NCI-H2107 treated with DMSO at 0.1 percent for 48 hours (cell line): ENCODE results near the gene ANTXR1.

Source experiments
- DNase-seq: peaks from one replicate; lab custom pipeline; 2025; ENCODE audit not compliant: unreplicated experiment; lab: John Stamatoyannopoulos, UW

The ANTXR1 gene

DNA sequence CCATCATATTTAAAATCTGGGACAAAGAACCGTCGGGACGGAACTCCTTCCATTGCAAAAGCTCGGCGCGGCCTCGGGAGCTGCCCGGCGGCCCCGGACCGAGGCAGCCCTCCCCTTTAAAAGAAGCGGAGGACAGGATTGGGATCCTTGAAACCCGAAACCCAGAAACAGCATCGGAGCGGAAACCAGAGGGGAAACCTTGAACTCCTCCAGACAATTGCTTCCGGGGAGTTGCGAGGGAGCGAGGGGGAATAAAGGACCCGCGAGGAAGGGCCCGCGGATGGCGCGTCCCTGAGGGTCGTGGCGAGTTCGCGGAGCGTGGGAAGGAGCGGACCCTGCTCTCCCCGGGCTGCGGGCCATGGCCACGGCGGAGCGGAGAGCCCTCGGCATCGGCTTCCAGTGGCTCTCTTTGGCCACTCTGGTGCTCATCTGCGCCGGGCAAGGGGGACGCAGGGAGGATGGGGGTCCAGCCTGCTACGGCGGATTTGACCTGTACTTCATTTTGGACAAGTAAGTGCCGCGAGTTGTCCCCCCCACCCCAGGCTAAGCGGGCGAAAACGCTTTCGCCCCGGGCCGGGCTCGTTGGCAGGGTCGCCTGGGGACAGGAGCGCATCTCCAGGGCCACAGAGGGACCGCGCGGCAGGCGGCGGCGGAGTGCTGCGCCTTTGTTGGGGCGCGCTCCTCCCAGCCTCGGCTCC lies at the start of gene ANTXR1:
Gene ANTXR1 (plus strand): TSS at position 38 of the 698 bp plus-strand sequence. CDS start 321 bp downstream, at position 359.
- DNase-seq = peak; percentile 61

DNA sequence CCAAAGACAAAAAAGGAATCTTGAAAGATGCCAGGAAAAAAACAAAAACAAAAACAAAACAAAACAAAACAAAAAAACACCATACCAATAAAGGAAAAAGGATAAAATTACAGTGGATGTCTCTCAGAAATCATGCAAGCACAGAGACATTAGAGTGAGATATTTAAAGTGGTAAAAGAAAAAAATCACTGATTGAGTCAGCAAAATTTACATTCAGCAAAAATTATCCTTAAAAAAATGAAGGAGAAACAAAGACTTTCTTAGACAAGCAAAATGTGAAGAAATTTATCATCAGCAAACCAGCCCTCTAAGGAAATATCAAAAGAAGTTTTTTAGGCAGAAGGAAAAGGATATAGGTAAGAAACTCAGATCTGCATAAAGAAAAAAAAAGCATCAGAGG lies 48.7 kb upstream of the ANTXR1 start:
- DNase-seq = no peak

DNA sequence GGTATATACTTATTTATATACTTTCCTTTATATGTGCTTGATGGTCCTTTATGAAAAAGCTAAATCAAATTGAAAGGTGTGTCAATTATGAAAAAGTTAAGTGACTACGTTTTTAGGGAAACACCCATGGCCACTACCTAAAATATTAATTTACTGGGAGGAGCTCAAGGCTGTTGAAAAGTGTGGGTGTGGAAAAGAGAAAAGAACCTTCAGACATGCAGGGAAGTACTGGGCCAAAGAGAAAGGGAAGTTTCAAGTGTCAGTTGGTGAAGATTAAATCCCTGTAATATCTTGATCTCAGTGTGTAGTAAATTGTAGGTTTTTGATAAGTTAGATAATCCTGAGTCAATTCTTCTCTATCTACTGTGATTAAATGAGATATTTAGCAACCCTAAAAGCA lies 44.8 kb upstream of the ANTXR1 start:
- no peak for DNase-seq

DNA sequence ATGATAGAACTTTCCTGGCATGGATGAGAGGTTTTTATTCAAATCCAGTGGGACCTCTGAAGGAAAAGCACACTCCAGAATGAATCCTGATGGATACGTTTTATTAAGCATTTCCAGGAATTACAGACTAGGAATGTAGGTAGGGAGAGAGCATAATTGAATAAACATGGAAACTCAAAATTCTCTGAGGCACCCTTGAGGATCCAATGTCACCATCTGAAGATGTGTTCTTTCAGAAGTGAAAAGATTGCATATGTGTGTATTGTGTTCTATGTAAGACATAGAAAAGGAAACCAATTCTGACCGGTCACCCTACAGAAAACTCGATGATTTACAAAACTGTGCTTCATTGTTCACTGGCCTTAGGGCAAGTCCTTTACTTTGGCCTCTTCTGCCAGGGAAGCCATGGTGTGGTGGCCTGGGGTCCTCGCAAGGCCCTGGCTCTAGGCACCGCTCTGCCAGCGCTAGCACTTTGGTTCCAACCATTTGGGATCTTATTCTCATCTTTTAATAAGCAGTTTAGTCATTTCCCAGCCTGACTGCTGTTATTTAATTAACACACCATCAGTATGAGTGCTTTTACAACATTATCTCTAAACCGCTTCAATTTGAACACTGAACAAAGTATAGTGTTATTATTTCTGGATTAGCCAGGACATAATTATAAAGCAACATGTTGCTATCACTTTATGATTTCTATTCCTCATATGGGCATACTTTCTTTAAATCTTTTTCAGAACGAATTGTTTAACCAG lies 43.1 kb upstream of the ANTXR1 start:
- DNase-seq = no peak

DNA sequence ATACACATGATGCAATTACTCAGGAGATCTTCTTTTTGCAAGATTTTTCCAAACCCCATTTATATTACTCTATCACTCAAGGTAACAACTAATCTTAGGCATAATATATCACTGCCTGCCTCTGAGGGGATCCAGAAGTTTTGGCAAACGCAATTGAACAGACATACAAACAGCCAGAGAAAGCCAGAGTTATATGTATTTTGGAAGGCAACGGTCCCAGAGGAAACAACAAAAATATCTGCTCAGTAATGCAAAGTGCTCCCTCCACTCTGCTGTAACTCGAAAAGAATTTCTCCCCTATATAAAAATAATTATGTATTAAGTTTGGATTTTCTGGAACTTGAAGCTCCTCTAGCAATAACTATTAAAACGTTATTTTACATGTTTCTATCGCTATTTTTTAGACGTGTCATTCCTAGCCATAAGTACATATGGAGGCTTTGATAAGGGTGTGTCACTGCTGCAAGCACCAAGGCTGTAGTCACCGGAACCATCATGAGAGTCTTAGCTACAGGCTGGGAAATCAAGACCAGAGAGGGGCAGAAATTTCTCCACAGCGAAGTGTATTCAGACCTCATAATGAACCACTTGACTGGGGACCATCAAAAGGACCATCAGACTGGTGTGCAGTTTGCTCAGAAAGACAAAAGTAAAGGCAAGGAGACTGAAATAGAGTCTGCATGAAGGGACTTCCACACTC lies 42.3 kb upstream of the ANTXR1 start:
- DNase-seq = no peak

DNA sequence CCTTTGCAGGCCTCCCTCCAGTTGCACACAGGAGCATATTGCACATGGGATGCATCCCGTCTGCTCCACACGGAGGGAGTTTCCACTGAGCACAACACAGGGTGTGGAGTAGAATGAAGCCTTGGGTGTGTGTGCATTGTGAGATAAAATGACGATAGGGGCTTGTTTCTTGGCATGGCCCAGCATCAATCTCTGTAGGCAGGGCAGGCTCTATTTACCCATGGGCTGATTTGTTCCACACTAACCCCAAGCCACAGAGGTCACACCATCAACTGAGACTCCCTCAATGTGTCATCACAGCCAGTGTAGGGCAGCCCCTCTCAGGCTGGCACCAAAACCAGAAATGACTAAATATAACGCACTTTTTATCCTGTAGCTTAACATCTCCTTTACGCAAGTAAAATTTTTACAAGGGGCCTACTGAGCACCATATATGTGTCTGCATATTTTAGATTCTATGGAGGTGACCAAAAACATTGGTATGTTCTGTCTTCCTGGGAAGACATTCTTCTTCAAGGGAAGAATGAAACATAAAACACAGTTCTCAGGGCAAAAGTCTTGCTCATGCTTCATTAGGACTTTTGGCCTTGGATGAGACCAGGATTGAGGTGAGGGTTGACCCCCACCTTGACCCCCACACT lies 41.3 kb upstream of the ANTXR1 start:
- DNase-seq = no peak

DNA sequence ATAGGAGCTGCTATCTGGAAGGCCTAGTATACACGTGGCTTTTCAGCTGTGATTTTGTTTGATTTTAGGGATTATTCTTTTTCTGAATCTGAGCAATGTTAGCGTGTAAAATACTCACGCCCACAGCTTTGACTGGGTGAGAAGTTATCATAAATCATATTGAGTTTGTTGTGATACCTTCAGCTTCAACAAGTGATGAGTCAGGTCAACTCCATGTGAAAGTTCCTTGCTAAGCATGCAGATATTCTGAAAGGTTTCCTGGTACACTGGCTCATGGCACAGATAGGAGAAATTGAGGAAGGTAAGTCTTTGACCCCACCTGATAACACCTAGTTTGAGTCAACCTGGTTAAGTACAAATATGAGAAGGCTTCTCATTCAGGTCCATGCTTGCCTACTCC lies 38.7 kb upstream of the ANTXR1 start, which contains the start of gene GKN1:
Gene GKN1 (plus strand): TSS at position 386 of the 400 bp plus-strand sequence. CDS start 42 bp downstream, outside the sequence.
- no peak for DNase-seq

DNA sequence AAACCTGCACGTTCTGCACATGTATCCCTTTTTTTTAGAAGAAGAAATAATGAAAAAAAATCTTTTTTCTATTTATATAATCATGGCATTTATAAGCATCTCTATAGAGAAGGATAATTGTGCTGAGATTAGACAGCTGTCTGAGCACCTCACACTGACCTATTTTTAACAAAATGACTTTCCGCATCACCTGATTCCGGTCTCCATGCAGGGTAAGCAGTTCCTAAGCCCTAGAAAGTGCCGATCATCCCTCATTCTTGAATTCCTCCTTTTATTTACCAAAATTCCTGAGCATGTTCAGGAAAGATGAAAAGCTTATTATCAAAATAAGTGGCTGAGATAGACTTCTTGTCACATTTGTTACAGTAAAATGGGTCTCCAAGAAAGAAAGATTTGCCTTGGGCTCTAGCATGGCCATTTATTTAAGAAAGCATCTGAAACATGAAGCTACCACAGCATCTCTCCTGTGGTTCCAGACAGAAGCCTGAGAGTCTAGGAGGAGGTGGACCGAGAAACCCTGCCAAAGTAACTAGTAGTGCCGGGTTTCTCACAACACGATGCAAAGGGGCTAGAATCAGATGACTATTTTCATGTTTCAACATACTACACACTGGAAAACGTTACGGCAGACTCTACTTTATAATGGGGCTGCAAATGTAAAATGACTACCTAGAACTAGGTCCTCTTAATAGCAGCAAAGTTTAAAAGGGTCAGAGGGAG lies 37.9 kb upstream of the ANTXR1 start:
- no peak for DNase-seq

DNA sequence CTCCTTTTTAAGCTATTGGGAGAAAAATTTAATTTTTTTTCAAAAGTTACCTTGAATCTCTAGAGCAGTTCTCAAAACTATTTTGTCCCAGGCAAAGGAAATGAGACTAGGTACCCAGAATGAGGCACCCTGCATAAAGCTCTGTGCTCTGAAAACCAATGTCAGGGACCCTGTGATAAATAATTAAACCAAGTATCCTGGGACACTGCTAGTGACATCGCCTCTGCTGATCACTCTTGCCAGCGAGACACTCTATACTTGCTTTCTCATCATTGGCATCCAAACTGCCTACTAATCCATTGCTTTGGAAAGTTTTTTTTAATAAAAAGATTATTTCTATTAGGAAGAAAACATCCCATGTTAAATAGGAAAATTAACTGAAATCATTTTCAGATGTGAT lies 37.1 kb upstream of the ANTXR1 start:
- no peak for DNase-seq

DNA sequence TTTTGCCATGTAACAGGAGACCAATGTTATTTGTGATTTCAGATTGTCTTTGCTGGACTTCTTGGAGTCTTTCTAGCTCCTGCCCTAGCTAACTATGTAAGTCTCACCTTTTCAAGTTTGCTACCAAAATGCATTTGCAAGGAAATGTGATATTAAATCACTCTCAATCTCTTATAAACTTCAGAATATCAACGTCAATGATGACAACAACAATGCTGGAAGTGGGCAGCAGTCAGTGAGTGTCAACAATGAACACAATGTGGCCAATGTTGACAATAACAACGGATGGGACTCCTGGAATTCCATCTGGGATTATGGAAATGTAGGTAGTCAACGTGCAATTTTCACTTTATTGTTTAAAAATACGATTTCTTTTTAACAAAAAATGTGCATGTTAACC lies 35.5 kb upstream of the ANTXR1 start:
- DNase-seq = no peak

DNA sequence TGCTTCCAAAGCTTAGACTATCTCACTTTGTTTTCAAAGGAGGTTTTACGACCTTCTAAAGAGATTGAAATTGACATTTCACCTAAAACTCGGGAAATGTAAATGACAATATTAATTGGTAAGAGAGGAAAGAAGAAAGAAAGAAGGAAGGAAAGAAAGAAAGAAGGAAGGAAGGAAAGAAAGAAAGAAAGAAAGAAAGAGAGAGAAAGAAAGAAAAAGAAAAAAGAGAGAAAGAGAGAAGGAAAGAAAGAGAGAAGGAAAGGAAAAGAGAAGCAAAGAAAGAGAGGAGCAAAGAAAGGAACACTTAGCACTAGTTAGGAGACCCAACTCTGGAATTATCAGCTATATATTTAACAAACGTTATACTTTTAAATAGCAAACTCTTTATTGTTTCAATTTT lies 34.9 kb upstream of the ANTXR1 start:
- no peak for DNase-seq

DNA sequence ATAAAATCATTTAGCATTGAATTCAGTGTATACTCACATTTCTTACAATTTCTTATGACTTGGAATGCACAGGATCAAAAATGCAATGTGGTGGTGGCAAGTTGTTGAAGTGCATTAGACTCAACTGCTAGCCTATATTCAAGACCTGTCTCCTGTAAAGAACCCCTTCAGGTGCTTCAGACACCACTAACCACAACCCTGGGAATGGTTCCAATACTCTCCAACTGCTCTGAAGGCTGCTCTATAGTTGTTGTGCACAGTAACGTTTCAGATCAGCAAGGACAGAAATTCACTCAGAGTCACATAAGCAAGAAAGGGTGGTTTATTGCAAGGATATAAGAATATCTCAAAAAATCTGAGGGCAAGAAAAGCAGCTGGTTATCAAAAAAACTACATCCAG lies 32.0 kb upstream of the ANTXR1 start:
- DNase-seq = peak; percentile 89

DNA sequence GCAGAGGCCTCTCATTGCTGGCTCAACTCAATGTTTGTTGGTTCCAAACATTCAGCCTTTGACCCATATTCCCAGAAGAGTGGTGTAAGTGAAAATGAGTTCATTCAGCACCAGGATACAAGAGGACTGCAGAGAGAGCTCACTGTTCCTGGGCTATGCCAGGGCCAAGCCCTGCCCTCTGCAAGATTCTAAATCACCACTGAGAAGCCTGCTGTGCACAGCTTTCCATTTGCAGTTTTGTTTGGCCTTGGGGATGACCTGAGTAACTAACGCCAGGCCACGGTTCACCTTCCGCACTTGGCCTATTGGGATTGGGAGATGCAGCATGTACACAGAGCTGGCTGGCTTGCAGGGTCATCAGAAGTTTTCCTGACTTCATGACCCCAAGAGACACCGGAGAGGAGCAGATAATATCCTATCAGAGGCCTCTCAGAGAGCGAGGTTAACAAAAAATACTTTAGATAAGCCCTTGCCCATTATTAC lies 25.9 kb upstream of the ANTXR1 start:
- no peak for DNase-seq

DNA sequence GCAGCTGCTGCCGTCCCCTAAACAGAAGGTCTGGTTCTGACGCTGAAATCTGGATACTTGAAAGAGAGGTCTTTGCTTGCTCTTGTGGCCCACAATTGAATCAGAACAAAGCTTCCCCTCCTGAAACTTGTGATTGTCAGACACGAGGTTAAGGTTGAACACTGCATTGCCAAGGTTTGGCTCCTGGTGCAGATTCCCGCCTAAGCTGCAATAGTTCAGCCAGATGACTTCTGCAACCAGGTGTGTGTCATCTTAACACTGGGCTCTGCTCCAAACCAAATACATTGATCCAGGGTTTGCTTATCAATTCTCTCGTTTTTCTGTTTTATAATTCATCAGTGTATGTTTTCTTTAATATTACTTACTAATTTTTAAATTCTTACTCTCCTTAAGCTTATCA lies 23.9 kb upstream of the ANTXR1 start:
- no peak for DNase-seq

DNA sequence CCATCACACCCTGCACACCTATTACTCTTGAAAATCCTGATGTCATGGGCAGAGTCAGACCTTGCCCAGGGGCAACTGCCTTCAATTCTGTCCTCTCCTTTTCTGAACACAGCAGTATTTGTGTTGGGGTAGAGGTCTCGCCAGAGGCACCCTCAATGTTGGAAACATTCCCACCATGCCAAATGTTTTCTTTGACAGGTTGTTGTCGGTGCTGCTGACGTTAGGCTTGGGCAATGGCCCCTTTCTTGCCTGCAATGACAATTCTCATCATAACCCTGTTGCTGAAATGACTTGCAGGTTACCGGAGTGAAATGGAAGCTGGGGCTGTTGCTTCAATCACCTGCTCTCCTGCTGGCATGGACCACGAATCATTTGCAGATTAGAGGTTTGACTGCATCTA lies 20.6 kb upstream of the ANTXR1 start:
- DNase-seq = no peak

DNA sequence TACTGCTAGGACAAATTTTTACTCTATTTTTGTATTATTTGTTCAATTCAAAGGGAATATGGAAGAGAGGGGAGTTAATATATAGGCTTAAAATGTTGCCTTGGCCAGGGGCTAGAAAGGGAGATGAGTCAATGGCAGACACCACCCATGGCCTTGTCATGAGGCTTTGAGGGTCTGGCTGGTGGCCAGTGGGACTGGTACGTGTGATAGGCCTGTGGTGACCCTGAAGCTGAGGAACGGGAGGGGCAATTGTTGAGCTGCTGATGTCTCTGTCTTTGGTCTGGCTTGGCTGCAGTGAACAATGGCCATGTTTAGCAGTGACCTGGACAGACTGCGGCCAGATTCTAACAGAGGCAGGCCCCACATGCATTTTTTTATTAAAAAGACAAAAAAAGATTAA lies 20.0 kb upstream of the ANTXR1 start:
- no peak for DNase-seq

DNA sequence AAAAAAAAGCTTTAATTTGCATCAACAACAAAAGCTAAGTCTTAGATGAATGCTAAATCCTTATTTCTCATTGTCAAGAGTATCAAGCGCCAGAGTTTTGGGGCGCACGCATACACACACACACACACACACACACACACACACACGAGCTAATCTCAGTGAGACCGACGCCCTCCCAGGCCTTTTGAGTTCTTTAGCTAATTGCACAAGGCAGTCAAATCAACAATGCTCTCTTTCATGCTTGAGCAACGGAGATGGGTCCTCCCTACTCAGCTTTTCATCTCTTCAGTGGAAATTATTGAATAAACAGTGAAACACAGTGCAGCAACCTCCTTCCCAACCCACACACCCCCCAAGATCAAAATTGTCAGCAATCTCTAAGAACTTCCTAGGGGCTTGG lies 19.3 kb upstream of the ANTXR1 start:
- no peak for DNase-seq

DNA sequence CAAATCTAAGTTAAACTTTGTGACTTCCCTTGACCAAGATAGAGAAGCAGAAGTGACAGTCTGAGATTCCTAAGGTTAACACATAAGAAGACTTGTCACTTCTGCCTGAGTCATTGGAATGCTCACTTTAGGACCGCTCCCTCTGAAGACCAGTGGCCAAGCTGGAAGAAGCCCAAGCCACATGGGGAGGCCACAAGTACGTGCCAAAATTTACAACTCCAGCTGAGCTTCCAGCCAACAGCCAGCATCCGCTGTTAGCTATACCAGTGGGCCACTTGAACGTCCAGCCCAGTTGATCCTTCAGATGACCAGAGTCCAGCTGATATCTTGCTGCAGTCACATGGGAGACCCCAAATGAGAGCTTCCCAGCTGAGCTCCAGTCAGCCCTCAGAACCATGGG lies 18.1 kb upstream of the ANTXR1 start:
- no peak for DNase-seq

DNA sequence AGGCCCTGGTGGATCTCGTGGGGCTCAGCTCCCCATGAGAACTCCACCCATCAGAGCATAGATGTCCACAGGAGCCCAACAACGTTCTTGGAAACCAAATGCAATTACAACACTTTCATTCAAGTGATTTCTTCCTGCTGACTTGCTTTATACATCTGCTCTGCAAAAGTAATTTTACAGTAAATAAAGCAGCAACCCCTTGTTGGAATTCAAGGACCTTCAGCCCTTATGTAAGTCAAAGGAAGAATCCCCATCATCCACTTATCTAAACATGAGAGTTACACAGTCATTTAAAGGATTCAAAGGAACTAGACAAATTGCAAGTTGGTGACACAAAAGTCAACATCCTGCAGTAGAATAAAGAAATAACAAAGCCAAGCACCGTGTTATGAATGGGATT lies 17.1 kb upstream of the ANTXR1 start:
- DNase-seq = no peak

DNA sequence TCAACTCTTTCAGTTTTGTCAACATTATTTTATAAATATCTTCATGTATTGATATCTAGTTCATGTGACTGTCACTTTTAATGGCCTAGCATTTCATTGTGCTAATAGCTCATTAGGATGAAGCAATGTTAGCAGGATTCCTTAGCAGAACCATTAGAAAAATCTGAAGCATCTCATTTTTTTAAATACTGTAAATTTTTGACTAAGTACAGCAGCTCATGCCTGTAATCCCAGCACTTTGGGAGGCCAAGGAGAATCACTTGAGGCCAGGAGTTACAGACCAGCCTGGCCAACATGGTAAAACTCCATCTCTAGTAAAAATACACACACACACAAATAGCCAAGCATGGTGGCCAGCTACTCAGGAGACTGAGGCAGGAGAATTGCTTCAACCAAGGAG lies 15.6 kb upstream of the ANTXR1 start:
- DNase-seq = no peak

DNA sequence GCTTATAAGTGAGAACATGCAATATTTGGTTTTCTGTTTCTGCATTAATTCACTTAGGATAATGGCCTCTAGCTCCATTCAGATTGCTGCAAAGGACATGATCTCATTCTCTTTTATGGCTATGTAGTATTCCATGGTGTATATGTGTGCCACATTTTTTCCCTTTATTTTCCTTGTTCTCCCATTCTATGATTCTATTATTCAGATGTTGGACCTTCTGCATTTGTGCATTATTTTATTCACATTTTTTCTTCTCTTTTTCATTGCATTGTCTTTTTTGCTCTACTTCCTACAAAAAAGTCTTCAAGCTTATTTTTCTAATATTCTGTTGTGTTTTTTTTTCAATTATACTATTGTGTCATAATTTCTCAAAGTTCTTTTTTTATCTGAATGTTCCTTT lies 11.1 kb upstream of the ANTXR1 start:
- DNase-seq = no peak
